ENCODE measurements around the gene MGAM2. TPM values are rescaled to one million over a fixed set of nuclear protein-coding genes. Genes with fewer than 3 reads are reported as not detected.

The MGAM2 gene
- total RNA-seq, 1 donor from 2014 or later, result not detected

DNA sequence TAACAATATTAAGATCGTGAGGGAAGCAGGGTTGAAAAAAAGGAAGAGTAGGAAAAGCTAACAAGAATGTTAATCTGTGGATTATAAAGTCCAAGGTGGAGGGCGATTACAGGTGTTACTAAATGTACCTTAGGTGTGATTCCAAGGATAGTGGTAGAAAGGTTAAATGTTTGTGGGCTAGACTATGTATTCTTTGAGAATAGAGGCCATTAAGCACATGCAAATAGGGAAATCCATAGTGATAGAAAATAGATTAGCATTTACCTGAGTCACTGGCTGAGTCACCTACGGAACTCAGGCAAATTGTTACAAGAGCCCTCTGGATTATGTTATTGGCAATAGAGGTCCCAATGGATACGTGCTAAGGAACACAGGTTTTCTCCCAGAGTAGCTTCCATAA is 9.0 kb downstream of the MGAM2 start:
- no peaks in the 10 kb centered on the region for H3K27me3 Mint-ChIP-seq (ENCODE audit: unreplicated experiment)
- no peak overlapping the region for H3K27ac Mint-ChIP-seq (ENCODE audit: unreplicated experiment)
- H3K4me3 Mint-ChIP-seq (ENCODE audit: unreplicated experiment), result no peak overlapping the region
- no peaks in the 10 kb centered on the region for H3K36me3 Mint-ChIP-seq (ENCODE audit: unreplicated experiment)
- no peak for DNase-seq
- TF ChIP-seq, protein P1, sequence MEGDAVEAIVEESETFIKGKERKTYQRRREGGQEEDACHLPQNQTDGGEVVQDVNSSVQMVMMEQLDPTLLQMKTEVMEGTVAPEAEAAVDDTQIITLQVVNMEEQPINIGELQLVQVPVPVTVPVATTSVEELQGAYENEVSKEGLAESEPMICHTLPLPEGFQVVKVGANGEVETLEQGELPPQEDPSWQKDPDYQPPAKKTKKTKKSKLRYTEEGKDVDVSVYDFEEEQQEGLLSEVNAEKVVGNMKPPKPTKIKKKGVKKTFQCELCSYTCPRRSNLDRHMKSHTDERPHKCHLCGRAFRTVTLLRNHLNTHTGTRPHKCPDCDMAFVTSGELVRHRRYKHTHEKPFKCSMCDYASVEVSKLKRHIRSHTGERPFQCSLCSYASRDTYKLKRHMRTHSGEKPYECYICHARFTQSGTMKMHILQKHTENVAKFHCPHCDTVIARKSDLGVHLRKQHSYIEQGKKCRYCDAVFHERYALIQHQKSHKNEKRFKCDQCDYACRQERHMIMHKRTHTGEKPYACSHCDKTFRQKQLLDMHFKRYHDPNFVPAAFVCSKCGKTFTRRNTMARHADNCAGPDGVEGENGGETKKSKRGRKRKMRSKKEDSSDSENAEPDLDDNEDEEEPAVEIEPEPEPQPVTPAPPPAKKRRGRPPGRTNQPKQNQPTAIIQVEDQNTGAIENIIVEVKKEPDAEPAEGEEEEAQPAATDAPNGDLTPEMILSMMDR (IDR thresholded peaks at IDR 0.05; ENCODE audit: partially characterized antibody, unreplicated experiment), result no peak
- no peaks in the 10 kb centered on the region for H3K4me1 Mint-ChIP-seq (ENCODE audit: low read depth, unreplicated experiment)
- no peaks in the 10 kb centered on the region for H3K9me3 Mint-ChIP-seq (ENCODE audit: unreplicated experiment)

GRCh38 chr7:142123184-142123583 is 11.7 kb downstream of the MGAM2 start:
- Mint-ChIP-seq H3K27ac (ENCODE audit: unreplicated experiment) (no peak overlapping the region), H3K4me1 (ENCODE audit: low read depth, unreplicated experiment) (no peaks in the 10 kb centered on the region), H3K4me3 (ENCODE audit: unreplicated experiment) (no peak overlapping the region), H3K9me3 (ENCODE audit: unreplicated experiment) (no peaks in the 10 kb centered on the region), H3K27me3 (ENCODE audit: unreplicated experiment) (no peaks in the 10 kb centered on the region), H3K36me3 (ENCODE audit: unreplicated experiment) (no peaks in the 10 kb centered on the region)
- TF ChIP-seq, protein P1 (IDR thresholded peaks at IDR 0.05; ENCODE audit: partially characterized antibody, unreplicated experiment), result no peak
- no peak for DNase-seq

GRCh38 chr7:142125256-142125955 is 13.9 kb downstream of the MGAM2 start:
- H3K9me3 Mint-ChIP-seq (ENCODE audit: unreplicated experiment), result no peaks in the 10 kb centered on the region

GRCh38 chr7:142130267-142130666 is 18.7 kb downstream of the MGAM2 start:
- TF ChIP-seq, protein P1 (IDR thresholded peaks at IDR 0.05; ENCODE audit: partially characterized antibody, unreplicated experiment), result no peak
- Mint-ChIP-seq H3K27ac (ENCODE audit: unreplicated experiment) (no peak overlapping the region), H3K4me1 (ENCODE audit: low read depth, unreplicated experiment) (peaks cover 1% of the 10 kb centered on the region), H3K27me3 (ENCODE audit: unreplicated experiment) (no peaks in the 10 kb centered on the region), H3K36me3 (ENCODE audit: unreplicated experiment) (no peaks in the 10 kb centered on the region), H3K4me3 (ENCODE audit: unreplicated experiment) (no peak overlapping the region), H3K9me3 (ENCODE audit: unreplicated experiment) (no peaks in the 10 kb centered on the region)
- no peak for DNase-seq

More at GRCh38 chr7:142125256-142125955, 13.9 kb downstream of the MGAM2 start:
- Mint-ChIP-seq H3K36me3 (ENCODE audit: unreplicated experiment) (no peaks in the 10 kb centered on the region), H3K27ac (ENCODE audit: unreplicated experiment) (no peak overlapping the region), H3K4me1 (ENCODE audit: low read depth, unreplicated experiment) (no peaks in the 10 kb centered on the region), H3K27me3 (ENCODE audit: unreplicated experiment) (no peaks in the 10 kb centered on the region), H3K4me3 (ENCODE audit: unreplicated experiment) (no peak overlapping the region)
- TF ChIP-seq, protein P1 (IDR thresholded peaks at IDR 0.05; ENCODE audit: partially characterized antibody, unreplicated experiment), result no peak
- DNase-seq, result no peak

DNA sequence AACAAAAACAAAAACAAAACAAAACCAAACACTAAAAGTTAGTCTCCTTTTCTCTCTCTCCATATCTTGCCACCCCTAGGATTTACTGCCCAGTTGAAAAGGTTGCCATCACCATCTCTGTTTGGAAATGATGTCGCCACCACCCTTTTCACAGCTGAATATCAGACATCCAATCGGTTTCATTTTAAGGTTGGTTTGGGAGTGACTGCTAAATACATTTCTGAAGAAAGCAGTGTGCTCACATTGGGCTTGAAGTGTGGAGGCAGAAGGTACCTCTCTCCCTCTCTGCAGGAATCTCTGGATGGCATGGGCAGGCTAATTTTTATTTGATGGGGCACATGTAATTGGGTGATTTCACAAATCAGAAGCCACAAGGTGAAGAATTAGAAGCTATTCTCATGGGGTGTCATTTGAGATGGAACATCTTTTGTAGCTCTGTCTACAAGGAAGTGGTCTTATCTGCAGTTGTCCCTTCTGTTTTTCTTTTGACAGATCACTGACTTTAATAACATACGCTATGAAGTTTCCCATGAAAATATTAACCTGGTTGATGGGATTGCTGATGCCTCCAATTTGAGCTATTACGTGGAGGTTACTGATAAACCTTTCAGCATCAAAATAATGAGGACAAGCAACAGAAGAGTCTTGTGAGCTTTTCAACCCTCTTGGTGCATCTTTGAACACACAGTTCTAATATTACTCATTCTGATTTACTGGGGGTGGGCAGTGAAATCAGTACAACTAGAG is 20.1 kb downstream of the MGAM2 start:
- H3K4me1 Mint-ChIP-seq (ENCODE audit: low read depth, unreplicated experiment), result peaks cover 1% of the 10 kb centered on the region
- H3K9me3 Mint-ChIP-seq (ENCODE audit: unreplicated experiment), result no peaks in the 10 kb centered on the region
- no peaks in the 10 kb centered on the region for H3K36me3 Mint-ChIP-seq (ENCODE audit: unreplicated experiment)
- TF ChIP-seq, protein P1 (IDR thresholded peaks at IDR 0.05; ENCODE audit: partially characterized antibody, unreplicated experiment), result no peak
- H3K27me3 Mint-ChIP-seq (ENCODE audit: unreplicated experiment), result no peaks in the 10 kb centered on the region
- H3K4me3 Mint-ChIP-seq (ENCODE audit: unreplicated experiment), result no peak overlapping the region
- H3K27ac Mint-ChIP-seq (ENCODE audit: unreplicated experiment), result no peak overlapping the region
- no peak for DNase-seq

All from glutamatergic neuron (in vitro differentiated cells).